Thoracic aorta (tissue), 2 donors: ENCODE data around the gene OXLD1. TPM values are rescaled to one million over a fixed set of nuclear protein-coding genes. Genes with fewer than 3 reads are reported as not detected.

Experiments
- ATAC-seq: fragments of 150-250 bp; one replicate; pipeline ENCODE4 v1.8.0; 2017; ENCODE audit warnings: low read depth; ENCODE audit not compliant: insufficient number of reproducible peaks, low FRiP score
- DNase-seq: peaks from one replicate; pipeline ENCODE4 v3.0.0-alpha.2; 2020; ENCODE audit warnings: low spot score
- H3K27ac ChIP-seq, 2 donors: fragments of 200-600 bp; sonication (generic); 1 replicate in 1 of 2; 2 replicates in 1 of 2; pipeline ENCODE4 v1.5.1; 2016; ENCODE audit warnings: mild to moderate bottlenecking in 2 of 2, moderate library complexity in 2 of 2
- H3K27me3 ChIP-seq: fragments of 200-600 bp; sonication (generic); replicated peaks from 2 replicates; pipeline ENCODE4 v1.6.0; 2016; ENCODE audit warnings: mild to moderate bottlenecking; ENCODE audit not compliant: insufficient read depth
- H3K36me3 ChIP-seq: fragments of 200-600 bp; sonication (generic); one replicate; pipeline ENCODE4 v1.5.1; 2016
- H3K4me1 ChIP-seq, 2 donors: fragments of 200-600 bp; sonication (generic); 1 replicate in 1 of 2; 2 replicates in 1 of 2; pipeline versions ENCODE4 v1.5.1 to v1.6.0; 2016; ENCODE audit warnings: low read depth in 2 of 2, mild to moderate bottlenecking in 1 of 2; ENCODE audit not compliant: control insufficient read depth in 1 of 2
- H3K4me3 ChIP-seq: fragments of 200-600 bp; sonication (generic); 2 replicates; pipeline ENCODE4 v1.5.1; 2016; ENCODE audit warnings: mild to moderate bottlenecking
- H3K9me3 ChIP-seq: fragments of 200-600 bp; sonication (generic); 2 replicates; pipeline ENCODE4 v1.5.1; 2016
- total RNA-seq, 2 donors: library from RNA; depleted of rRNA; stranded (reverse); fragments of >200 nt; gene quantifications; one replicate each; pipeline versions ENCODE4 v1.1.0 to v1.2.3, GENCODE V29; 2016
- TF ChIP-seq, protein P1 (sequence below): fragments of 200-600 bp; sonication (generic); IDR thresholded peaks from one replicate; pipeline ENCODE4 v1.5.1; 2019; ENCODE audit warnings: antibody characterized with exemption

OXLD1 gene
- total RNA-seq, result 10 to 100 TPM; 13.7 to 33.6 TPM

GRCh38 chr17:81666342-81667191 is at the start of gene OXLD1, which contains the start of gene CCDC137:
OXLD1 (minus strand) TSS chr17:81666605; CDS start chr17:81666577, 28 bp downstream.
CCDC137 (plus strand) TSS chr17:81666737; CDS start chr17:81666767, 30 bp downstream.
- DNase-seq (peak; percentile 83), ATAC-seq (peak; percentile 88)
- TF ChIP-seq, protein P1, sequence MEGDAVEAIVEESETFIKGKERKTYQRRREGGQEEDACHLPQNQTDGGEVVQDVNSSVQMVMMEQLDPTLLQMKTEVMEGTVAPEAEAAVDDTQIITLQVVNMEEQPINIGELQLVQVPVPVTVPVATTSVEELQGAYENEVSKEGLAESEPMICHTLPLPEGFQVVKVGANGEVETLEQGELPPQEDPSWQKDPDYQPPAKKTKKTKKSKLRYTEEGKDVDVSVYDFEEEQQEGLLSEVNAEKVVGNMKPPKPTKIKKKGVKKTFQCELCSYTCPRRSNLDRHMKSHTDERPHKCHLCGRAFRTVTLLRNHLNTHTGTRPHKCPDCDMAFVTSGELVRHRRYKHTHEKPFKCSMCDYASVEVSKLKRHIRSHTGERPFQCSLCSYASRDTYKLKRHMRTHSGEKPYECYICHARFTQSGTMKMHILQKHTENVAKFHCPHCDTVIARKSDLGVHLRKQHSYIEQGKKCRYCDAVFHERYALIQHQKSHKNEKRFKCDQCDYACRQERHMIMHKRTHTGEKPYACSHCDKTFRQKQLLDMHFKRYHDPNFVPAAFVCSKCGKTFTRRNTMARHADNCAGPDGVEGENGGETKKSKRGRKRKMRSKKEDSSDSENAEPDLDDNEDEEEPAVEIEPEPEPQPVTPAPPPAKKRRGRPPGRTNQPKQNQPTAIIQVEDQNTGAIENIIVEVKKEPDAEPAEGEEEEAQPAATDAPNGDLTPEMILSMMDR, result no peak
- Histone ChIP-seq H3K36me3 (peaks cover 19% of the 10 kb centered on the region), H3K27me3 (no peaks in the 10 kb centered on the region), H3K4me1 (peaks cover 9 to 25% of the 10 kb centered on the region in 2 donors), H3K4me3 (peak within 1 kb of the TSS; percentile 100), H3K27ac (peak within 1 kb of the TSS; percentile 77 to 89), H3K9me3 (no peaks in the 10 kb centered on the region)

GRCh38 chr17:81715107-81715871 is 48.9 kb upstream of the OXLD1 start:
- Histone ChIP-seq H3K27me3 (no peaks in the 10 kb centered on the region), H3K4me3 (no peak overlapping the region), H3K9me3 (no peaks in the 10 kb centered on the region), H3K4me1 (peaks cover 16 to 31% of the 10 kb centered on the region in 2 donors), H3K27ac (no peak overlapping the region), H3K36me3 (no peaks in the 10 kb centered on the region)
- TF ChIP-seq, protein P1, result no peak
- ATAC-seq, result no peak
- DNase-seq, result no peak

DNA sequence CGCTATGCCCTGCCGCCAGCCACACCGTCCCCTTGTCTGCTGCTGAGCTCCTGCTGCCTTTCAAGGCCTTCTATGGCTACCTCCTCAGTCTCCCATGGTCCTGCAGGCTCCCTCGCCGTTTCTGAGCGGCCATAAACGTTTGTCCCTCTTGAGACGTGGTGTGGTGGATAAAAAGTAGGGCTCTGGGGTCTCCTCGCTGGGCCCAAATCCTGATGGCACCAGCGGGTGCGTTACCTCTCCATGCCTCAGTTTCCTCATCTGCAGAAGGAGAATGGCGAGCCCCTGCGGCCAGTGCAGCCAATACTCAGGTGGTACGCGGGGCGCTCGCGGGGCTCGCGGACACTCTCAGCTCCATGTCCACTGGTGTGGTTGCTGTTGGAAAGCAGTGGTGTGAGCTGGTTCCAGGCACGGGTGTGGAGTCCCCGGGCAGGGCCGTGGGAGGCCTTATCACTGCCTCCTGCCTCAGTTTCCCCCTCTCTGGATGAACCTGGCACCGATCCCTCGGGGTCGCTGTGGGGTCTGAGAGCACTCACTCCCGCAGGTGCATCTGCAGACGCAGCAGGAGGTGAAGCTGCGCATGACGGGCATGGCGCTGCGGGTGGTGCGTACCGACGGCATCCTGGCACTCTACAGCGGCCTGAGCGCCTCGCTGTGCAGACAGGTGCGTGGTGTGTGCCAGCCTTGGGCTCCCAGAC is 48.2 kb upstream of the OXLD1 start:
- no peak overlapping the region for H3K4me3 ChIP-seq
- no peaks in the 10 kb centered on the region for H3K36me3 ChIP-seq
- H3K9me3 ChIP-seq, result no peaks in the 10 kb centered on the region
- H3K4me1 ChIP-seq, result peaks cover 16 to 34% of the 10 kb centered on the region in 2 donors
- DNase-seq (no peak), ATAC-seq (no peak)
- H3K27me3 ChIP-seq, result no peaks in the 10 kb centered on the region
- TF ChIP-seq, protein P1, result no peak
- no peak overlapping the region for H3K27ac ChIP-seq

GRCh38 chr17:81713556-81714411 is 47.4 kb upstream of the OXLD1 start:
- no peak overlapping the region for H3K4me3 ChIP-seq

More at GRCh38 chr17:81713556-81714411, 47.4 kb upstream of the OXLD1 start:
- no peak overlapping the region for H3K27ac ChIP-seq
- no peak for ATAC-seq
- H3K4me1 ChIP-seq, result peaks cover 16 to 34% of the 10 kb centered on the region in 2 donors
- no peak for DNase-seq
- TF ChIP-seq, protein P1, result no peak
- H3K9me3 ChIP-seq, result no peaks in the 10 kb centered on the region
- H3K27me3 ChIP-seq, result no peaks in the 10 kb centered on the region
- H3K36me3 ChIP-seq, result no peaks in the 10 kb centered on the region
